NK-92 treated with Interleukin-12 subunit alpha and Interleukin-12 subunit beta, amount 100 ng/mL, for 24 hours (cell line): ENCODE data around the gene WDR7.

Source experiments
- DNase-seq: peaks from one replicate; lab custom pipeline; 2025; lab: John Stamatoyannopoulos, UW

The WDR7 gene

GRCh38 chr18:56889621-56890020 lies 238.5 kb downstream of the WDR7 start:
- no peak for DNase-seq

DNA sequence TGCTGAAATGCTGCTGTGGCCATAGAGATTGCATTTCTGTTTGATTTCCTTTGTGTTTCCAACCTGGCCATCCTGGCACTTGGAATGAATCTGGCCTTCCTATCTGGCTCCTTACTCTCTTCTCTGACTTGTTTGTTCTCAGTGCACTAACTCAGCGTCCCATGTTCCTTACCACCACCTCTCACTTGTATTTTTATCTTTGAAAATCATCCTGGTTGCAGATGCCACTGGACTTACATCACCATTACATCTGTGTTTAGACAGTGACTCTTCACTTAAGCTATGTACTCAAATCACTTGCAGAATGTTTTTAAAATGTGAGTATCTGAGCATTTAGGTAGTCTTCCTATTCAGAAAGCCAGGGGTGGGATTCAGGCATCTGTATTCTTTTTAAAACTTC lies 239.5 kb downstream of the WDR7 start:
- no peak for DNase-seq

DNA sequence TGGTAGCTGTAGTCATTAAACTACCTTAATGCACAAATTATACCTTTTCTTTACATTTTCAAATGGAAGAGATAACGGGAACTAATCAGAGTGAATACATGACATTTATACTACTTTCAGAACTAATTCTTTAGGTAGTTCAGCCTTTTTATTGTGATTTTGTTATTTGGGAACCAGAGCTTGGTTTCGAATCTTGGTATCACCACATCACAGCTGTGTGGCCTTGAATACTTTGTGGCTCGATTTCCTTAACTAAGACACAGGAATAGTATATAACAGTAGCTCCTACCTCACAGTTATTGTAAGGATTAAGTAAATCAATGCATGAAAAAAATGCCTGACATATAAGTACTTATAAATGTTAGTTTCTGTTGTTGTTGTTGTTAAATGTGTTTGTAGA lies 240.0 kb downstream of the WDR7 start:
- no peak for DNase-seq

GRCh38 chr18:56891870-56892269 lies 240.7 kb downstream of the WDR7 start:
- DNase-seq = no peak

DNA sequence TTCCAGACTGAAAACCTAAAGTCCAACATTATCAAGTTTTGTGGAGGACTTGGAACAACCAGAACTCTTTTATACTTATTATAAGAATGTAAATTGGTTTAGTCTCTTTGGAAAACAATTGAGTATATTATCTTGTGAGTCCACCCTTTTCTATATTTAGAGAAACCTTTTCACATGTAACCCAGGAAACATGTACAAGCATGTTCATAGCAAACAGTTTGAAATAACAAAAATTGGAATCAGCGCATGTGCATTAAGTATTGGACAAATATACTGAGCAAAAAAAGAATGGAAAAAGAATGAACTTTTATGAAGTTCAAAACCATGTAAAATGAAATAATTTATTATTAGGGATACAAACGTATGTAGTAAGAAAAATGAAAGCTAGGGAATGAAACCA lies 246.0 kb downstream of the WDR7 start:
- no peak for DNase-seq

DNA sequence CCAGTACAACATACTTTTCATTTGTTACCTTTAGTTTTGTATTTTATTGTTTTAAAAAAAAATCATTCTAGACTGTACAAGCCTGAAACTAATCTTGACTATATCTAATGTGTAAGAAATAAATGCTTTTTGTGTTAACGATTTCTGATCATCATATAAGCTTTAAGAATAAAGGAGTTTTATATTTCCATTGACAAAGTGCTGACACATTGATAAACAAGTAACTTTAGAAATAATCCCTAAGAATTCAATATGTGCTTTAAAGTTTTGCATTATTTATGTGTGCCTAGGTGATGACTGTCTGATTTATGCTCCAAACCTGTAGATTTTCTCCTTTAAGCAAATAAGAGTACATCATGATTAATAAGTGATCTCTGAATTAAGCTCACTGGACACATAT lies 248.5 kb downstream of the WDR7 start:
- DNase-seq = no peak

DNA sequence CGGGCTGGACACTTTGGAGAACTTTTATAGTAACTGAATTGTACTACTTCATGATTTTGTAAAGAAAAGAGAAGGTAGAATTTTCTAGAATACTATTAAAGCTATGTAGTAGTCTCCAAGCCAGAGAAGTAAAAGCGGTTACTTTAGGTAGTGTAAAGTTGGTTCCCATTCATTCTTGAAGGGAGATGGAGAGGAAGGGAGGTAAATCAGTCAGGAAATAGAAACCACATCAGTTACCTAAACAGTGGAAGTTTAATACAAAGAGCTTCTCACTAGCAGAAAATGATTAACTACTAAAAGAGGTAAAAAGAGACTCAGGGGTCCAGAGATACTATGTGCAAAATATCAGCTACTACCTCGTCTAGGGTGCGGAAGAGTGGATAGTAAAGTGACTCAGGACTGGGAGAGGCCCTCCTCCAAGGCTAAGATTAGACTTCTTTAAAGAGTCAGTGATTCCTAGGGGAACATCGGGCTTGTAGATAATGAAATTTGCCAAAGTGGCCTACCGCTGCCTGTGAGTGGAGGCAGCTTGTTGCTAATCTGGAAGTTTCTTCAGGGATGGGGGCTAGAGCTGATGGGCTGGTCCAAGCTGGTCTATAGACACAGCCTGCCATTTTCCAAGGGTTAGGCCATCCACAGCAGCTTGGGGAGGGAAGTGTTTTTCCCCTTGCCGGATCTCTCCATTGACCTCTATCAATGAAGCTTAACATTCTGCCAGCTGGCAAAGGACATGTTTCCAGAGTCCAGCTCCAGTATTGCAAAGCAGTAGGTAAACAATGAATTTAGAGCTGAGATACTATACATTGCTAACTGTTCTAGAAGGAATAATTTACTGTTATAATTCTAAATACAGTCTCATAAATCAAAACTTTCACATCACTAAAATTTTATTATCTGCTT lies 249.3 kb downstream of the WDR7 start:
- no peak for DNase-seq

DNA sequence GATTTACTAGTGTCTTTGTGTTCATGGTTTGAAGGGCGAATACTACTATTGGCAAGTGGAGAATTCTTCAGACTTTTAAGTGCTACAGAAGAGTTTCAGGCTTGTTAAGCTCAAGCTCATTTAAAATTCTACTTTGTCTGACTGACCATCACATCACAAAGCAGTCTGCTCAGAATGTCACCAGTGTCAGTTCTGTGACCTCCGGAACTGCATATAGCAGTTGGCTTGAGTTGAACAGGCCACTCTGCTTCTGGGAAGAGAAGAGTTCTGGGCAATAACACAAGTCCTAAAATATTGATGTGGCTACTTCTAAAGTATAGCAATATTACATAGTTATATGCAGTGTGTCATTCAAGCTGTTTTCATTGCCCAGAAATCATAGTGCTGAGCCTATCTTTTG lies 250.8 kb downstream of the WDR7 start:
- no peak for DNase-seq

GRCh38 chr18:56902653-56903052 lies 251.5 kb downstream of the WDR7 start:
- no peak for DNase-seq

DNA sequence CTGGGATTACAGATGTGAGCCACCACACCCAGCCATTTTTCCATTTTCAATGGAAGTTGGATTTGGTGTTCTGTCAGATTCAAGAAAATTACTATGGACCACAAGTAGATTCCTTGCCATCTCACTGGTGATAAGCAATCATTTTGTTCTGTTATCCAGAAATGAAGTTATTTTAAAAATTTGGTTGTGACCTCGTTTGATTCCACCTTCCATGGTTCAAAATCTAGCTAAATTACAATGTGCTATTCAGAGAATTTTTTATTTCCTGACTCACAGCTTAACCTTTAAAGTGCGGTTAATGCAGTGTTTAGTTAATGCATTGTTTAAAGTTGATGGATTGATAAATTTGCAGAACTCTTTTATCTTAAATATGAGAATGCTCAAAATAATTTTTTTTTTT lies 252.5 kb downstream of the WDR7 start:
- no peak for DNase-seq

- DNase-seq = no peak
Observed at GRCh38 chr18:56907771-56908170, 256.6 kb downstream of the WDR7 start.

DNA sequence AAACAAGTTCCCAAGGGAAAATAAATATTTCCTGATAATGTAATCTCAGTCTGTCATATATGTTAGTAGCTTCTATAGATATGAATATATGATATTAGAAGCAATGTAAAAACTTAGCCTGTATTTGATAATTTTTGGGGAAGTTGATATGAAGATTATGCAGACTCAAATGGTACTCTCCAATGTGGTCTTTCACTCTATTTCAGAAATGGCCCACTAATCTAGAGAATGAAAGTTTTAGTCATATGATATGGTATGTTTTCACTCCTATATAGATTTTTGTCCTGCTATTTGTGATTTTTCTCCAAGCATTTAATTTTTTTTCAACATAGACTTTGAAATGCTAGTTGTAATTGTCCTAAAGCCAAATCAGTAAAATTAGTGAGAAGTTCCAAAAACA lies 259.1 kb downstream of the WDR7 start:
- DNase-seq = no peak

DNA sequence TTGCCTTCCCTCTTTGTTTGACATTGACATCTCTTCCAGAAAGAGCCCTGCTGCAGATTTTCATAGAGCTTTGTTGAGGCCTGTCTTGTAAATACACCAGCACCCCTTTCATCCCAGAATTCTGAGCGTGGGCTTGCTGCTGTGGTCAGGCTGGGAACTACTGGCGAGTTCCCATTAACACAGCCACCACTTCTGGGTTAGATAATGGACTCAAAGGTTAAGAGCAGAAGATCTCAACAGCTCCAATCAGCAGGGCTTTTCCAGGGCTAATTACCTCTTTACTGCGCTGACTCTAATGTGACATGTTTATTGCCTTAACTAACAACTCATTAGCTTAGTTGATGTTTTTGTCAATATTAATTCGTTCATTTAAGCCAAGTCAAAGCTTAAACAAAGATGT lies 259.8 kb downstream of the WDR7 start:
- DNase-seq = no peak

DNA sequence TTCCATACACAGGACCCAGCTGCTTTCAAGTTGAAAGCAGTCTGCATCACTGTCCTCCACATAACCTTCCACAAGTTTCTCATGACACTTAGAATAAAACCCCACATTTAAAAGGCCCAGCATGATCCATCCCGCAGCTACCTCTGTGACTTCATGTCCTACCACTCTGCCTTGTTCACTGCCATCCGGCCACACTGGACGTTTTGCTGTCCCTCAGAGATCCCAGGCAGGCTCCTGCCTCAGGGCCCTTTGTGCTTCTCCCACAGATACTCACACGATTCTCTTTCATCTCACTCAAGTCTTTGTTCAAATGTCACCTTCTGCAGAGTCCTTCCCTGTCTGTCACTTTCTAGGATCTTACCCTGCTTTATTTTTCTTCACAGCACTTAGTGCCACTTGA lies 262.8 kb downstream of the WDR7 start:
- DNase-seq = no peak

GRCh38 chr18:56919190-56919589 lies 268.0 kb downstream of the WDR7 start:
- no peak for DNase-seq

DNA sequence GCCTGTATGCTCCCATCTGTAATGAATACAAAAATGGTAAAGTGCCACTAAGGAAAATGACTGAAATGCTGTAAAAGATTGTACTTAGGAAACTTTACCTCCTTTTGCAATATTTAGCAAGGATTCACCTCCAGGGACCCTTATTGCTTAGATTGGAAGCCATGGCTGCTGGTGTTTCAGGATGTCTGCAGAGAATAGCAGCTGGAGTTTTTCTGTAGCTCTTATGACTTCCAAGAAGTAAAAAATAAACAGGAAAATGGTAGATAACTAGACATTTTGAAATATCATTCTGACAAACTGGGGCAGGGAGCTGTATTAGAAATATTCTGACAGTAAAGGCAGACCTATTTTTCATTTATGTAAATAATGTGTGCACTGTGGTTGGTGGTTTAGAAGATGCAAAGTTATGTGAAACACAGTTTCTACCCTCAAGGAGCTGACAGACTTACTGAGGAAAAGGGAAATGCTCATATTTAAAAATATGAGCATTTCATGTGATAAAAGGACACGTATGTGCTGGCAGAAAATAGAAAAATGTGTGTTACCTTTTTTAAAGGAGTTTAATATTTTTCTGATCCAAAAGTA lies 270.8 kb downstream of the WDR7 start:
- DNase-seq = no peak

DNA sequence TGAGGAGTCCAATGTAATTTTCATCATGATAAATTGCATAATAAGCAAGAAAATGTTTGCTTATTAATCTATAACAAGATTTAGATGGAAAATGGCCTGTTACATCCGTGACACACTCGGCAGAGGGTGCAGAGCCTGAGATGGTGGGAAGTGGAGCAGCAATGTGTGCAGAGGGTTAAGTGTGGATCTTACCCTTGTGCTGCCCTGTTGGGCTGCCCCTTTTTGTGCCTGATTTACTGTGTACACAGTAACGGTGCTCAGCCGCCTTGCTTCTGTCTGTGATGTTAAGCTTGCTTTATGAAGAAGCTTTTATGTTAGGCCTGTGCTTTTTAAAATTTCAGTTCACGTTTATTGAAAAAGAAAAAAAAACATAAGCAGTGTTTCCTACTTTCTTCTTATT lies 275.6 kb downstream of the WDR7 start:
- DNase-seq = no peak

GRCh38 chr18:56927786-56928185 lies 276.6 kb downstream of the WDR7 start:
- no peak for DNase-seq

- DNase-seq = no peak
Observed at GRCh38 chr18:56929886-56930285, 278.7 kb downstream of the WDR7 start.

DNA sequence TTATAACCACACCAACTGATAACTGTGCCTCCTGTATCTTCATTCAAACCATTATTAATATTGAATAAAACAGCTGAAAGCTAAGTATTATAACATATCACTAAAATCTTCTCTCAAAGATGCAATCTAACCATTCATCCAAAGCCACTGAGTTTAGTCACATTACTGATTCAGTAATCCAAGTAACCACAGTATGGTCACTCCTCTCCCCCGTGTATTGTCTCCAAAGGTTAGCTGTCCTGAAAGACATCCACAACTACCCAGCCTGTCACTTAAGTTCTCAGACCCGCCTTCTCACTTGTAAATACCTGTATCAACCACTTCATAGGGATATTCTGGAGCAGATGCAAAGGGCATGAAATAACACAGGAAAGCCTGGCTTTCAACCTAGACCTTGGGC lies 282.3 kb downstream of the WDR7 start:
- DNase-seq = no peak

GRCh38 chr18:56934131-56934530 lies 283.0 kb downstream of the WDR7 start:
- DNase-seq = no peak

DNA sequence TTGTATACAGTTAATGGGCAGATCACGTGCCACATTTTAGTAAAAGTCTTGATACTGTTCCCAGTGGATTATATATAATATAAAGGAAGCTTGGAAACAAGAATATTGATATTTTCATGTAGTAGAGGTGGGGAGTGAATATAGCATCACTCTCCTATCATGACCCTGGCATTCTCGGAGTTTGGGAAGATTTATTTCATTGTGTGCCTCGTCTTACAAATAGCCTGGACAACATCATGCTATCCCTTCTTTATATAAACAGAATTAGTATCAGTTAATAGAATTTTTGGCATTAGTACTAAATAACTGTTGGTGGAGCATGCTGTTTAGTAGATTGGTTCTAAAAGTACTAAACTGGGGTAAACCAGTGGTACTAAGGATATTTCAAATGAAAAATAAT lies 283.7 kb downstream of the WDR7 start:
- no peak for DNase-seq

GRCh38 chr18:56935434-56936040 lies 284.4 kb downstream of the WDR7 start:
- no peak for DNase-seq
